WTC11 (cell line): ENCODE results near the gene PRR7. TPM values are rescaled to one million over a fixed set of nuclear protein-coding genes. Genes with fewer than 3 reads are reported as not detected.

ENCODE experiments used
- FOXP1 ChIP-seq: sonication (generic); formaldehyde crosslinking; IDR thresholded peaks from 2 replicates; pipeline ENCODE4 v1.8.0; 2022; ENCODE audit warnings: missing genetic modification reagents, mild to moderate bottlenecking, moderate library complexity, borderline replicate concordance
- JAZF1 ChIP-seq: fragments of 250-450 bp; sonication (Bioruptor Pico); IDR thresholded peaks from 2 replicates; pipeline ENCODE4 v1.9.0; 2021; ENCODE audit warnings: moderate library complexity, mild to moderate bottlenecking, inconsistent platforms
- MYBL2 ChIP-seq: sonication (generic); formaldehyde crosslinking; IDR thresholded peaks from 2 replicates; pipeline ENCODE4 v1.8.1; 2023; ENCODE audit warnings: mild to moderate bottlenecking, moderate library complexity, missing genetic modification reagents
- NR1H2 ChIP-seq: sonication (generic); formaldehyde crosslinking; IDR thresholded peaks from 2 replicates; pipeline ENCODE4 v1.9.0; 2021; ENCODE audit warnings: mild to moderate bottlenecking, moderate library complexity, missing genetic modification reagents
- NR2C2 ChIP-seq: sonication (generic); formaldehyde crosslinking; IDR thresholded peaks from 2 replicates; pipeline ENCODE4 v1.8.0; 2022; ENCODE audit warnings: mild to moderate bottlenecking, missing genetic modification reagents
- SMAD3 ChIP-seq: sonication (generic); formaldehyde crosslinking; IDR thresholded peaks from 2 replicates; pipeline ENCODE4 v1.8.0; 2022; ENCODE audit warnings: missing genetic modification reagents, mild to moderate bottlenecking, borderline replicate concordance
- TEAD1 ChIP-seq: sonication (generic); formaldehyde crosslinking; IDR thresholded peaks from 2 replicates; pipeline ENCODE4 v1.8.0; 2022; ENCODE audit warnings: mild to moderate bottlenecking, missing genetic modification reagents
- TEAD4 ChIP-seq: sonication (generic); formaldehyde crosslinking; IDR thresholded peaks from 2 replicates; pipeline ENCODE4 v1.8.0; 2022; ENCODE audit warnings: mild to moderate bottlenecking, missing genetic modification reagents
- TP53 ChIP-seq: sonication (generic); formaldehyde crosslinking; IDR thresholded peaks from 2 replicates; pipeline ENCODE4 v1.8.1; 2023; ENCODE audit warnings: mild to moderate bottlenecking, missing genetic modification reagents
- ZNF138 ChIP-seq: sonication (generic); formaldehyde crosslinking; conservative IDR thresholded peaks from 2 replicates; pipeline ENCODE4 v1.8.1; 2022; ENCODE audit warnings: mild to moderate bottlenecking, moderate library complexity, missing genetic modification reagents
- ZNF219 ChIP-seq: sonication (generic); formaldehyde crosslinking; IDR thresholded peaks from 2 replicates; pipeline ENCODE4 v1.8.0; 2023; ENCODE audit warnings: missing genetic modification reagents, mild to moderate bottlenecking, borderline replicate concordance
- ZNF317 ChIP-seq: sonication (generic); formaldehyde crosslinking; IDR thresholded peaks from 2 replicates; pipeline ENCODE4 v1.8.1; 2023; ENCODE audit warnings: low read depth, mild to moderate bottlenecking, moderate library complexity, missing genetic modification reagents, borderline replicate concordance
- ZNF396 ChIP-seq: fragments of 250-450 bp; sonication (Bioruptor Pico); IDR thresholded peaks from 2 replicates; pipeline ENCODE4 v1.8.0; 2021; ENCODE audit warnings: mild to moderate bottlenecking, moderate library complexity, borderline replicate concordance
- ZNF671 ChIP-seq: fragments of 250-450 bp; sonication (Bioruptor Pico); IDR thresholded peaks from 2 replicates; pipeline ENCODE4 v1.8.0; 2021; ENCODE audit warnings: mild to moderate bottlenecking
- total RNA-seq: library from RNA; stranded (reverse); gene quantifications from 3 replicates; pipeline ENCODE4 v1.2.3, GENCODE V29; 2021
- TF ChIP-seq, protein P1 (sequence below): sonication (generic); formaldehyde crosslinking; IDR thresholded peaks from 2 replicates; pipeline ENCODE4 v1.8.0; 2022; ENCODE audit warnings: mild to moderate bottlenecking, missing genetic modification reagents
- TF ChIP-seq, protein P2 (sequence below): fragments of 250-450 bp; sonication (Bioruptor Pico); IDR thresholded peaks from 2 replicates; pipeline ENCODE4 v1.9.0; 2021; ENCODE audit warnings: mild to moderate bottlenecking, borderline replicate concordance
- TF ChIP-seq, protein P3 (sequence below): sonication (generic); formaldehyde crosslinking; conservative IDR thresholded peaks from 2 replicates; pipeline ENCODE4 v1.8.1; 2022; ENCODE audit warnings: mild to moderate bottlenecking, missing genetic modification reagents
- TF ChIP-seq, protein P4 (sequence below): sonication (generic); formaldehyde crosslinking; IDR thresholded peaks from 2 replicates; pipeline ENCODE4 v1.8.0; 2022; ENCODE audit warnings: mild to moderate bottlenecking, missing genetic modification reagents
- TF ChIP-seq, protein P5 (sequence below): fragments of 250-450 bp; sonication (Bioruptor Pico); IDR thresholded peaks from 2 replicates; pipeline ENCODE4 v1.9.0; 2021; ENCODE audit warnings: mild to moderate bottlenecking
- TF ChIP-seq, protein P6 (sequence below): fragments of 200-600 bp; IDR thresholded peaks from 2 replicates; pipeline ENCODE4 v1.8.0; 2022; ENCODE audit warnings: antibody characterized with exemption
- TF ChIP-seq, protein P7 (sequence below): sonication (generic); formaldehyde crosslinking; IDR thresholded peaks from 2 replicates; pipeline ENCODE4 v1.8.1; 2023; ENCODE audit warnings: mild to moderate bottlenecking, missing genetic modification reagents, moderate library complexity
- TF ChIP-seq, protein P8 (sequence below): fragments of 250-450 bp; sonication (Bioruptor Pico); IDR thresholded peaks from 2 replicates; pipeline ENCODE4 v1.9.0; 2021; ENCODE audit warnings: moderate library complexity, mild to moderate bottlenecking, inconsistent platforms, borderline replicate concordance
- TF ChIP-seq, protein P9 (sequence below): sonication (generic); formaldehyde crosslinking; IDR thresholded peaks from 2 replicates; pipeline ENCODE4 v1.8.1; 2022; ENCODE audit warnings: missing genetic modification reagents, borderline replicate concordance
- TF ChIP-seq, protein P10 (sequence below): fragments of 250-450 bp; sonication (Bioruptor Pico); IDR thresholded peaks from 2 replicates; pipeline ENCODE4 v2.1.2; 2022; ENCODE audit warnings: mild to moderate bottlenecking, moderate library complexity

PRR7 gene
- total RNA-seq, 1 experiment from 2014 or later: 13.1 TPM

DNA sequence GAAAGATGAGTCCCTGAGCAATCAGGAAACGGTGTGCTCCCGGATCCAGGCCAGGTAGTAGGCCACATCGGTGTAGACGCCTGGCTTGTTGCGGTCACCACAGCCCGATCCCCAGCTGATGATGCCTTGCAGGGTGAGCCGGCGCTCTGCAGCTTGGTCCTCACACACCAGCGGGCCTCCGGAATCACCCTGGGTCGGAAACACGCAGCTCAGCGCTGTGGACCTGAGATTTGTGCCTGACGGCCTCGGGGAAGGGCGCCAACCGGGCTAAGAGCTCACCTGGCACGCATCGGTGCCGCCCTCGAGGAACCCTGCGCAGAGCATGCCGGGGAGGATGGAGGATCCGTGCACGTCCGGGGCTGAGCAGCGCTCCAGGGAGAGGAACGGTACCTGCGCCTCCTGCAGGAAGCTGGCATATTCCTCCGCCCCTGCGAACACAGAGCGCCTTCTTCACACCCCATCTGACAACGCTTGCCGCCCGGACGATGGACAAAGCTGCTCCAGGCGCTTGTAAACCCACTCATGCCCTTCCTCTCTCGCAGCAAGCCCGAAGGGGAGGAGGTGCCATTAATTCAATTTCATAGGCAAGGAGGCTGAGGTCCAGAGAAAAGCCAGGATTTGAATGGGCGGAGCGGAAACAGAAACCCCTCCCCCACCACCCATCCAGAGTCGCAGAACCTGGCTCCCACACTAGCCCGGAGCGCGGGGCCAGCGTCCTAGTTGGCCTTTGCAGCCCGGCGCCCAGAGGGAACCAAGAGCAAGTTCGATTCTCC, 44.2 kb upstream of the PRR7 start (continued):
- TF ChIP-seq, protein P1, sequence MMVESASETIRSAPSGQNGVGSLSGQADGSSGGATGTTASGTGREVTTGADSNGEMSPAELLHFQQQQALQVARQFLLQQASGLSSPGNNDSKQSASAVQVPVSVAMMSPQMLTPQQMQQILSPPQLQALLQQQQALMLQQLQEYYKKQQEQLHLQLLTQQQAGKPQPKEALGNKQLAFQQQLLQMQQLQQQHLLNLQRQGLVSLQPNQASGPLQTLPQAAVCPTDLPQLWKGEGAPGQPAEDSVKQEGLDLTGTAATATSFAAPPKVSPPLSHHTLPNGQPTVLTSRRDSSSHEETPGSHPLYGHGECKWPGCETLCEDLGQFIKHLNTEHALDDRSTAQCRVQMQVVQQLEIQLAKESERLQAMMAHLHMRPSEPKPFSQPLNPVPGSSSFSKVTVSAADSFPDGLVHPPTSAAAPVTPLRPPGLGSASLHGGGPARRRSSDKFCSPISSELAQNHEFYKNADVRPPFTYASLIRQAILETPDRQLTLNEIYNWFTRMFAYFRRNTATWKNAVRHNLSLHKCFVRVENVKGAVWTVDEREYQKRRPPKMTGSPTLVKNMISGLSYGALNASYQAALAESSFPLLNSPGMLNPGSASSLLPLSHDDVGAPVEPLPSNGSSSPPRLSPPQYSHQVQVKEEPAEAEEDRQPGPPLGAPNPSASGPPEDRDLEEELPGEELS (CRISPR knock-in tag): peak; percentile 96
- TF ChIP-seq, protein P2, sequence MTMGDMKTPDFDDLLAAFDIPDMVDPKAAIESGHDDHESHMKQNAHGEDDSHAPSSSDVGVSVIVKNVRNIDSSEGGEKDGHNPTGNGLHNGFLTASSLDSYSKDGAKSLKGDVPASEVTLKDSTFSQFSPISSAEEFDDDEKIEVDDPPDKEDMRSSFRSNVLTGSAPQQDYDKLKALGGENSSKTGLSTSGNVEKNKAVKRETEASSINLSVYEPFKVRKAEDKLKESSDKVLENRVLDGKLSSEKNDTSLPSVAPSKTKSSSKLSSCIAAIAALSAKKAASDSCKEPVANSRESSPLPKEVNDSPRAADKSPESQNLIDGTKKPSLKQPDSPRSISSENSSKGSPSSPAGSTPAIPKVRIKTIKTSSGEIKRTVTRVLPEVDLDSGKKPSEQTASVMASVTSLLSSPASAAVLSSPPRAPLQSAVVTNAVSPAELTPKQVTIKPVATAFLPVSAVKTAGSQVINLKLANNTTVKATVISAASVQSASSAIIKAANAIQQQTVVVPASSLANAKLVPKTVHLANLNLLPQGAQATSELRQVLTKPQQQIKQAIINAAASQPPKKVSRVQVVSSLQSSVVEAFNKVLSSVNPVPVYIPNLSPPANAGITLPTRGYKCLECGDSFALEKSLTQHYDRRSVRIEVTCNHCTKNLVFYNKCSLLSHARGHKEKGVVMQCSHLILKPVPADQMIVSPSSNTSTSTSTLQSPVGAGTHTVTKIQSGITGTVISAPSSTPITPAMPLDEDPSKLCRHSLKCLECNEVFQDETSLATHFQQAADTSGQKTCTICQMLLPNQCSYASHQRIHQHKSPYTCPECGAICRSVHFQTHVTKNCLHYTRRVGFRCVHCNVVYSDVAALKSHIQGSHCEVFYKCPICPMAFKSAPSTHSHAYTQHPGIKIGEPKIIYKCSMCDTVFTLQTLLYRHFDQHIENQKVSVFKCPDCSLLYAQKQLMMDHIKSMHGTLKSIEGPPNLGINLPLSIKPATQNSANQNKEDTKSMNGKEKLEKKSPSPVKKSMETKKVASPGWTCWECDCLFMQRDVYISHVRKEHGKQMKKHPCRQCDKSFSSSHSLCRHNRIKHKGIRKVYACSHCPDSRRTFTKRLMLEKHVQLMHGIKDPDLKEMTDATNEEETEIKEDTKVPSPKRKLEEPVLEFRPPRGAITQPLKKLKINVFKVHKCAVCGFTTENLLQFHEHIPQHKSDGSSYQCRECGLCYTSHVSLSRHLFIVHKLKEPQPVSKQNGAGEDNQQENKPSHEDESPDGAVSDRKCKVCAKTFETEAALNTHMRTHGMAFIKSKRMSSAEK (CRISPR knock-in tag): peak; percentile 88; the same call in 1 of the 2 replicates
- TF ChIP-seq FOXP1 (peak; percentile 99), TEAD4 (peak; percentile 86), ZNF671 (no peak), ZNF219 (CRISPR knock-in tag) (no peak), TEAD1 (CRISPR knock-in tag) (peak; percentile 90), SMAD3 (CRISPR knock-in tag) (peak; percentile 93), ZNF138 (peak; percentile 96), MYBL2 (CRISPR knock-in tag) (peak; percentile 97), NR2C2 (peak; percentile 70; the same call in 1 of the 2 replicates), ZNF396 (no peak), JAZF1 (CRISPR knock-in tag) (no peak), ZNF317 (CRISPR knock-in tag) (peak; percentile 57; the same call in 1 of the 2 replicates), NR1H2 (CRISPR knock-in tag) (no peak), TP53 (peak; percentile 98)
- TF ChIP-seq, protein P3, sequence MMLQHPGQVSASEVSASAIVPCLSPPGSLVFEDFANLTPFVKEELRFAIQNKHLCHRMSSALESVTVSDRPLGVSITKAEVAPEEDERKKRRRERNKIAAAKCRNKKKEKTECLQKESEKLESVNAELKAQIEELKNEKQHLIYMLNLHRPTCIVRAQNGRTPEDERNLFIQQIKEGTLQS (CRISPR knock-in tag): no peak; the same call in 1 of the 2 replicates
- TF ChIP-seq, protein P4, sequence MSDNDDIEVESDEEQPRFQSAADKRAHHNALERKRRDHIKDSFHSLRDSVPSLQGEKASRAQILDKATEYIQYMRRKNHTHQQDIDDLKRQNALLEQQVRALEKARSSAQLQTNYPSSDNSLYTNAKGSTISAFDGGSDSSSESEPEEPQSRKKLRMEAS (CRISPR knock-in tag): peak; percentile 100
- TF ChIP-seq, protein P5, sequence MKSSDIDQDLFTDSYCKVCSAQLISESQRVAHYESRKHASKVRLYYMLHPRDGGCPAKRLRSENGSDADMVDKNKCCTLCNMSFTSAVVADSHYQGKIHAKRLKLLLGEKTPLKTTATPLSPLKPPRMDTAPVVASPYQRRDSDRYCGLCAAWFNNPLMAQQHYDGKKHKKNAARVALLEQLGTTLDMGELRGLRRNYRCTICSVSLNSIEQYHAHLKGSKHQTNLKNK (CRISPR knock-in tag): no peak
- TF ChIP-seq, protein P6, sequence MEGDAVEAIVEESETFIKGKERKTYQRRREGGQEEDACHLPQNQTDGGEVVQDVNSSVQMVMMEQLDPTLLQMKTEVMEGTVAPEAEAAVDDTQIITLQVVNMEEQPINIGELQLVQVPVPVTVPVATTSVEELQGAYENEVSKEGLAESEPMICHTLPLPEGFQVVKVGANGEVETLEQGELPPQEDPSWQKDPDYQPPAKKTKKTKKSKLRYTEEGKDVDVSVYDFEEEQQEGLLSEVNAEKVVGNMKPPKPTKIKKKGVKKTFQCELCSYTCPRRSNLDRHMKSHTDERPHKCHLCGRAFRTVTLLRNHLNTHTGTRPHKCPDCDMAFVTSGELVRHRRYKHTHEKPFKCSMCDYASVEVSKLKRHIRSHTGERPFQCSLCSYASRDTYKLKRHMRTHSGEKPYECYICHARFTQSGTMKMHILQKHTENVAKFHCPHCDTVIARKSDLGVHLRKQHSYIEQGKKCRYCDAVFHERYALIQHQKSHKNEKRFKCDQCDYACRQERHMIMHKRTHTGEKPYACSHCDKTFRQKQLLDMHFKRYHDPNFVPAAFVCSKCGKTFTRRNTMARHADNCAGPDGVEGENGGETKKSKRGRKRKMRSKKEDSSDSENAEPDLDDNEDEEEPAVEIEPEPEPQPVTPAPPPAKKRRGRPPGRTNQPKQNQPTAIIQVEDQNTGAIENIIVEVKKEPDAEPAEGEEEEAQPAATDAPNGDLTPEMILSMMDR: no peak
- TF ChIP-seq, protein P7, sequence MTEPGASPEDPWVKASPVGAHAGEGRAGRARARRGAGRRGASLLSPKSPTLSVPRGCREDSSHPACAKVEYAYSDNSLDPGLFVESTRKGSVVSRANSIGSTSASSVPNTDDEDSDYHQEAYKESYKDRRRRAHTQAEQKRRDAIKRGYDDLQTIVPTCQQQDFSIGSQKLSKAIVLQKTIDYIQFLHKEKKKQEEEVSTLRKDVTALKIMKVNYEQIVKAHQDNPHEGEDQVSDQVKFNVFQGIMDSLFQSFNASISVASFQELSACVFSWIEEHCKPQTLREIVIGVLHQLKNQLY: no peak
- TF ChIP-seq, protein P8, sequence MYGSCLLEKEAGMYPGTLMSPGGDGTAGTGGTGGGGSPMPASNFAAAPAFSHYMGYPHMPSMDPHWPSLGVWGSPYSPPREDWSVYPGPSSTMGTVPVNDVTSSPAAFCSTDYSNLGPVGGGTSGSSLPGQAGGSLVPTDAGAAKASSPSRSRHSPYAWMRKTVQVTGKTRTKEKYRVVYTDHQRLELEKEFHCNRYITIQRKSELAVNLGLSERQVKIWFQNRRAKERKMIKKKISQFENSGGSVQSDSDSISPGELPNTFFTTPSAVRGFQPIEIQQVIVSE (CRISPR knock-in tag): no peak
- TF ChIP-seq, protein P9, sequence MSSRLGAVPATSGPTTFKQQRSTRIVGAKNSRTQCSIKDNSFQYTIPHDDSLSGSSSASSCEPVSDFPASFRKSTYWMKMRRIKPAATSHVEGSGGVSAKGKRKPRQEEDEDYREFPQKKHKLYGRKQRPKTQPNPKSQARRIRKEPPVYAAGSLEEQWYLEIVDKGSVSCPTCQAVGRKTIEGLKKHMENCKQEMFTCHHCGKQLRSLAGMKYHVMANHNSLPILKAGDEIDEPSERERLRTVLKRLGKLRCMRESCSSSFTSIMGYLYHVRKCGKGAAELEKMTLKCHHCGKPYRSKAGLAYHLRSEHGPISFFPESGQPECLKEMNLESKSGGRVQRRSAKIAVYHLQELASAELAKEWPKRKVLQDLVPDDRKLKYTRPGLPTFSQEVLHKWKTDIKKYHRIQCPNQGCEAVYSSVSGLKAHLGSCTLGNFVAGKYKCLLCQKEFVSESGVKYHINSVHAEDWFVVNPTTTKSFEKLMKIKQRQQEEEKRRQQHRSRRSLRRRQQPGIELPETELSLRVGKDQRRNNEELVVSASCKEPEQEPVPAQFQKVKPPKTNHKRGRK (CRISPR knock-in tag): no peak
- TF ChIP-seq, protein P10, sequence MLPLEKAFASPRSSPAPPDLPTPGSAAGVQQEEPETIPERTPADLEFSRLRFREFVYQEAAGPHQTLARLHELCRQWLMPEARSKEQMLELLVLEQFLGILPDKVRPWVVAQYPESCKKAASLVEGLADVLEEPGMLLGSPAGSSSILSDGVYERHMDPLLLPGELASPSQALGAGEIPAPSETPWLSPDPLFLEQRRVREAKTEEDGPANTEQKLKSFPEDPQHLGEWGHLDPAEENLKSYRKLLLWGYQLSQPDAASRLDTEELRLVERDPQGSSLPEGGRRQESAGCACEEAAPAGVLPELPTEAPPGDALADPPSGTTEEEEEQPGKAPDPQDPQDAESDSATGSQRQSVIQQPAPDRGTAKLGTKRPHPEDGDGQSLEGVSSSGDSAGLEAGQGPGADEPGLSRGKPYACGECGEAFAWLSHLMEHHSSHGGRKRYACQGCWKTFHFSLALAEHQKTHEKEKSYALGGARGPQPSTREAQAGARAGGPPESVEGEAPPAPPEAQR (CRISPR knock-in tag): no peak
